ENCODE data around the gene POU6F2. TPM values are rescaled to one million over a fixed set of nuclear protein-coding genes. Genes with fewer than 3 reads are reported as not detected.
"Not testable (repeated sequence)": the region's sequence is repeated elsewhere in the genome, so short reads cannot be mapped to it uniquely, and the experiment has no call there.

The POU6F2 gene
- total RNA-seq, 1 donor from 2014 or later, result 0.44 TPM

DNA sequence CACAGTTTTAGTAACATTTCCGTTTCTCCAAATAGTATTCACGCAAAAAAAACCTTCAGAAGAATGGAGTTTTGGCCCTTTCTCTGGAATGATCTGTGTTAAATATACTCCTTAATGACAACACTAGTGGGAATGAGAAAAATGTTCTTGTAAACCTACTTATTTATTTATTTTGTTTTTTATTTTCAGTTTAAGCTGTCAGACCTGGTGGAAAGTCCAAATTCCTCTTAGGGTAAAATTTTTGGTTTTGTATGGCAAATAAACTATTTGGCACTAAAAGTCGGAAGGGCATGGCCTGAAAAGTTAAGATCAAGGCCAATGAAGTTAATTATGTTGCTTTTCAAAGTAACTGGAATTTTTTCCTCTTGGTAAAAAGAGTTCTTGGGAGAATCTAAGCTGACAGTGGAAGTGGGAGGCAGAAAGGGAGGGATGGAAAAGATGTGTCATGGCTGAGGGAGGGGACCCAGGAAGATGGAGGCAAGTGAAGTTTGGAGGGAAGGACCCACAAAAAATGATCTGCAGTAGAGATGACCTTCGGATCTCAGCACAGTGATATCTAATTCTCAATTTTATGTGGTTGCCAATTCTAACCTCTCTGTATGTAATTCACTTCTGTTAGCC, 35.2 kb upstream of the POU6F2 start:
- Histone ChIP-seq H3K4me1 (no peaks in the 10 kb centered on the region), H3K9me3 (replicated peaks) (no peaks in the 10 kb centered on the region), H3K27me3 (ENCODE audit: low read depth) (no peaks in the 10 kb centered on the region), H3K27ac (replicated peaks) (no peak overlapping the region), H3K36me3 (no peaks in the 10 kb centered on the region), H3K4me3 (no peak overlapping the region)
- no peak for DNase-seq
- TF ChIP-seq CTCF (IDR thresholded peaks at IDR 0.05; ENCODE audit: borderline replicate concordance), result no peak
- intact Hi-C loops (cut with micrococcal nuclease), result no loop called here

DNA sequence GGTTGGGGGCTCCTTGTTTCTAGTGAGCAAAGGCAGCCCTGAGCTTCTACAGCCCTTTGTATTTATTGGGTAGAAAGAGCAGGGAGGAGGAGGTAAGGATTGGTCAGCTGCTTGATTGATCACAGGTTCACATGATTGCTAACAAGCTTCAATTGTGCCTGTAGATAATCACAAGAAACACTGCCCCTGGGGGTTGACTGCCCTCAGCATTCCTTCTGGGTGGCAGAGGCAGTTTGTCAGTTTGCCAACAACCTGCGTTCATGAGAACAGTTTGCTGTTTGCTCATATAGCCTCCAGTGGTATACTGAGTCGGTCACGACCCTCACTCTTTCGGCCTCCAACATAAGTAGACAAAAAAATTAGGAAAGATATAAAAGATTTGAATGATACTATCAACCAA, 30.2 kb upstream of the POU6F2 start:
- intact Hi-C loops (cut with micrococcal nuclease); H3K36me3 ChIP-seq; H3K9me3 ChIP-seq (replicated peaks); H3K4me3 ChIP-seq; H3K27me3 ChIP-seq (ENCODE audit: low read depth); H3K27ac ChIP-seq (replicated peaks); DNase-seq: not testable (repeated sequence)
- H3K4me1 ChIP-seq, result peaks cover 11% of the 10 kb centered on the region

DNA sequence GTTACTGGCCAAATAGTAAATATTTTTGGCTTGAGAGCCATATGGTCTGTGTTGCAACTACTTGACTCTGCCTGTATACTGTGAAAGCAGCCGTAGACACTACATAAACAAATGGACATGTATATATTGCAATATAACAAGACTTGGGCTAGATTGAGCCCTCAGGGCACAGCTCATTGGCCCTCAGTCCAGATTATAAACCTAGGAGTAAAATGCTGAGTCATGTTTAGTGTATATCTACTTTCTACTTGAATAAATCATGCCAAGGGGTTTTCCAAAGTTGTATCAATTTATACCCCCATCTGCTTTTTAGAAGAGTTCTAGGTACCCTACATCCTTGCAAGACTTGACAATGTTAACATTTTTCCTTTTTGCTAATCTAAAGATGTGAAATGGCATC, 27.4 kb upstream of the POU6F2 start:
- Histone ChIP-seq H3K27me3 (ENCODE audit: low read depth) (no peaks in the 10 kb centered on the region), H3K27ac (replicated peaks) (no peak overlapping the region), H3K9me3 (replicated peaks) (no peaks in the 10 kb centered on the region), H3K4me3 (no peak overlapping the region), H3K36me3 (no peaks in the 10 kb centered on the region), H3K4me1 (peaks cover 11% of the 10 kb centered on the region)
- intact Hi-C loops (cut with micrococcal nuclease), result no loop called here
- DNase-seq, result no peak
- no peak for TF ChIP-seq CTCF (IDR thresholded peaks at IDR 0.05; ENCODE audit: borderline replicate concordance)

DNA sequence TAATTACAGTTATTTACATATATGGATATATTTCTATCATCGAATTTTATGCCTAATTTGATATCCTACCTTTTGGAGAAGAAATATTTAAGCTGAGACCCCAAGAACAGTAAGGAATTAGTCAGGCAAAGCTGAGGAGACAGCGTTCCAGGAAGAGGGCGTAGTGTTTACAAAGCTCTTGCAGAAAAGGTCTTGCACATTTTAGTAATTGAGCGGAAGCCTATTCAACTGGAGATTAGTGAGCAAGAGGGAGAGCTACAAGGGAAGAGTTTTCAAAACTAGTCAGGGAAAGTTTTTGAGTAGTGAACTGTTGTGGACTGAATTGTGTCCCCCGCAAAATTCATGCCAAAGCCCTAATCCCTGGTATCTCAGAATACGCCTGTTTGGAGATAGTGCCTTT, 26.5 kb upstream of the POU6F2 start:
- H3K27me3 ChIP-seq (ENCODE audit: low read depth), result no peaks in the 10 kb centered on the region
- no peak overlapping the region for H3K4me3 ChIP-seq
- intact Hi-C loops (cut with micrococcal nuclease), result no loop called here
- H3K27ac ChIP-seq (replicated peaks), result no peak overlapping the region
- no peak for TF ChIP-seq CTCF (IDR thresholded peaks at IDR 0.05; ENCODE audit: borderline replicate concordance)
- no peaks in the 10 kb centered on the region for H3K36me3 ChIP-seq
- H3K9me3 ChIP-seq (replicated peaks), result no peaks in the 10 kb centered on the region
- peaks cover 11% of the 10 kb centered on the region for H3K4me1 ChIP-seq
- no peak for DNase-seq

- TF ChIP-seq CTCF (IDR thresholded peaks at IDR 0.05; ENCODE audit: borderline replicate concordance), result no peak
- Histone ChIP-seq H3K4me1 (peaks cover 11% of the 10 kb centered on the region), H3K27me3 (ENCODE audit: low read depth) (peaks cover 7% of the 10 kb centered on the region), H3K4me3 (no peak overlapping the region), H3K36me3 (no peaks in the 10 kb centered on the region), H3K9me3 (replicated peaks) (no peaks in the 10 kb centered on the region), H3K27ac (replicated peaks) (no peak overlapping the region)
- no peak for DNase-seq
- intact Hi-C loops (cut with micrococcal nuclease), result no loop called here
These were observed 24.5 kb upstream of the POU6F2 start for GRCh38 chr7:38953227-38953626.

DNA sequence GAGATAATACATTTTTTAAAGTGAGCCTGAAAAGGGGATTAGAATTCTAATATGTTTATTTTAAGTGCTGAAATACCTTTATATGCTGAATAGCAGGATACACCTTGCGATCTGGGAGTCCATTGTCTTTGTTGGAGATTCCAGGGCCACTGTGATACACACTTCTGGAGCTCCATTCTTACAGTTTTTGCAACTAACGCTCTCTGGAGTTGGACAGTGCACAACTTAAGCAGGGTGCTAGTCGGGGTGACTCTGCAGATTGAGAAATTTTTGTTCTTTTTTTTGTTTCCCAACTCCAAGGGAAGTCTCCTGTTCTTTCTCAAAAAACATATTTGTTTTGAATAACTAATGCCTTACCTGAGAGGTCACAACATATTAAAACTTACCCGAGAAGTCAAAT, 23.7 kb upstream of the POU6F2 start:
- intact Hi-C loops (cut with micrococcal nuclease), result no loop called here
- Histone ChIP-seq H3K4me3 (no peak overlapping the region), H3K27ac (replicated peaks) (no peak overlapping the region), H3K4me1 (peaks cover 11% of the 10 kb centered on the region), H3K9me3 (replicated peaks) (no peaks in the 10 kb centered on the region), H3K27me3 (ENCODE audit: low read depth) (peaks cover 7% of the 10 kb centered on the region), H3K36me3 (no peaks in the 10 kb centered on the region)
- TF ChIP-seq CTCF (IDR thresholded peaks at IDR 0.05; ENCODE audit: borderline replicate concordance), result no peak
- DNase-seq, result no peak
